NAMALWA (cell line): ENCODE measurements around the gene ARID1B.

ENCODE experiments used
- DNase-seq: peaks from one replicate; pipeline ENCODE4 v3.0.0-alpha.2; 2015; ENCODE audit warnings: low spot score

ARID1B gene

DNA sequence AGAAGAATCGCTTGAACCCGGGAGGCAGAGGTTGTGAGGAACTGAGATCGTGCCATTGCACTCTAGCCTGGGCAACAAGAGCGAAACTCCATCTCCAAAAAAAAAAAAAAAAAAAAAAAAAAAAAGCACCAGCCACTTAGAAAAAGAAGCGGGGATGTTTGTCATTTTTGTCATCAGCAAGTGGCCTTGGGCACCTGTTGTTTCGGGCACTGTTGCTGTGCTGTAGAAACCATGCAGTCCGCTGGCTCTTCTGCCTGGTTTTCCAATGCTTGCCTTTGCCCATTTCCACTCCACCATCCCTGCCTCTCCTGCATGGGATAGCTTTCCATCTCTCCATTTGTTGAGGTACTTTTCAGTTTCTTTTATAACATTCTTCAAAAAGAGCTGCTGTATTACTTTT lies 129.3 kb downstream of the ARID1B start:
- DNase-seq, result no peak

DNA sequence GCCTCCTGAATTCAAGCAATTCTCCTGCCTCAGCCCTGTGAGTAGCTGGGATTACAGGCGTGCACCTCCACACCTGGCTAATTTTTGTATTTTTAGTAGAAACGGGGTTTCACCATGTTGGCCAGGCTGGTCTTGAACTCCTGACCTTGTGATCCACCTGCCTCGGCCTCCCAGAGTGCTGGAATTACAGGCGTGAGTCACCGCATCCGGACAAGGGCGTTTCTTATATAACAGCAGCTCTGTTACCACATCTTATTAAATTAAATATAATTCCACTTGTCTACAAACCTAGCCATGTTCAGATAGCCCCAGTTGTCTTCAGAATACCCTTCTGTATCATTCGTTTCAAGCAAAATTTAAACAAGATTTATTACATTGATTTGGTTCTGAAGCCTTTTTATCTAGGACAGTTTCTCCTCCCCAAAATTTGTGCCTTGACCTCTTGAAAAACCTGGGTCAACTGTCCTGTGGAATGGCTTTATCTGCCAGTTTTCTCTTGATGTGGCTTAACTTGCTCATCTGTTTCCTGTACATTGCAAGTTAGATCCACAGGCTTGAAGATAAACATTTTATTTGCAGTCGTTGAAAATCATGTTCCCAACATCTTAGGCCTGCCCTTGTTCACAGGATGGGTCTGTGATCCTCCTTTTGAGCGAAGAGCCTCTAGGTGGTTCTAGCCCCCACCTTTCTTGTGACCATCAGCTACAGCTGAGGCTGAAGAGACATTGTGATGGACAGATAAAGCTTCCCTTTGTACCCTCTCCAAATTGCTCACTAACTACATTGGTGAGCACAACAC lies 132.2 kb downstream of the ARID1B start:
- no peak for DNase-seq

DNA sequence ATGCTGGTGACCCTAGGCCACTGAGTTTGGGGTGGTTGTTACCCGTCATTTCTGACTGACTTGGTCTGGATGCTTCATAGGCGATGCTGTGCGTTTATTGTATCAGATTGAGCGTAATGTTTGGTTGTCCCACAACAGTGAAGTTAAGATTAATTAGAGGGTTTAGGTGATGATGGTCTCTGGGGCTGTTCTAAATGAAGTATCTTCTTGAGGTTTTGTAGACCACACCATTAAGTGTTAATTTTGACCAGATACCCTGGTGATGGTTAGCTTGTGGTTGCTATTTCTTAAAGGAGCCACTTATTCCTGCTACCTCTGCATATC lies 132.8 kb downstream of the ARID1B start:
- DNase-seq, result no peak

DNA sequence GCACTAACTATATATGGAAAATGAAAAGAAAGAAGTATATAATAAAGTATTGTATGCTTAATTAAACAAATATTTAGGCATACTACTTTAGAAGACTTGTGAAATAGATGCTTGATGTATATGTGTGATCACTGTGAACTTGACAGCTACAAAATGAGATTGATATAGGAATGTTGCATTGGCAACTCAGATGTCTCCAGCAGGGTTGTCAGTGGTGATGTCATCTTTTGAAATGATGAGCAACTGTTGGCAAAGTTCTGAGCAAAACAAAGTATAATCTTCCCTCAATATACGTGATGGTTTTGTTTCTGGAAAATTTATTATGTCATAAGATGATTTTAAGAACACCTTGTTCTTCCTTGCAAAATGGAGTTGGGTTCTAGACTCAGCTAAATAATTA lies 133.8 kb downstream of the ARID1B start:
- DNase-seq, result no peak

DNA sequence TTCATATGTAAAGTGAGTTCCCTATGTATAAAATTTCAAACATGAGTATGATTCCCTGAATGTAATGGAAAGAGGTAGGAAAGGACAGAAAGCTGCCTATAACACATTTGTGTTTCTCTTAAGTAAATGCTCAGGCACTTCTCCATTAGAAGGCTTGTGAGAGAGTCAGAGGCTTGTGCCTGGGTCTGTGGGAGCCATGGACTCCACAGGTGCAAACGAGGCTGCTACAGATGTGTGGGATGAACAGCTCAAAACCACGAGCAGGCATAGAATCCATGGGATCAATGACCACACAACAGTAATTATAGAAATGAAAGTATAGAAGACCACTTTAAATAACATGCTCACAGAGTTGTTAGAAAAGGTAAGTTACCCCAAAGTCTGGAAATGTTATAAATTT lies 134.4 kb downstream of the ARID1B start:
- DNase-seq, result no peak

DNA sequence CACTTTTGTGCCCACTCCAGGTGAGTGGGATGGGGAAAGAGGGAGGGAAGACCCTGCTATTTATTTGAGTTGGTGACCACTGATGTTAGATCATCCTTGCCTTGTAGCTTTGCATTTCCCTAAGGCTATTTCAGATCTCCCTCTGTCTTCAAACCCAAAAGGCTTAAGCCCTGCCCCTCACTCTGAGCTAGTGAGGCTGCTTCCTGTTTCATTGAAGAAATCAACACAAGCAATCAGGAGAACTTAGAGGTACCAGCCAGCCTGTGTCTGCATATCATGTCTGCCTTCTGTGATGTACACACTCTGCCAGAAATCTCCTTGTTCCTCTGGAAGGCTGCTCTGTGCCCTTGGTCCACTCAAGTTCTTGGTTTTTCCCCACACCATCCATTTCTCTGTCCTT lies 135.3 kb downstream of the ARID1B start:
- DNase-seq, result peak; percentile 33

DNA sequence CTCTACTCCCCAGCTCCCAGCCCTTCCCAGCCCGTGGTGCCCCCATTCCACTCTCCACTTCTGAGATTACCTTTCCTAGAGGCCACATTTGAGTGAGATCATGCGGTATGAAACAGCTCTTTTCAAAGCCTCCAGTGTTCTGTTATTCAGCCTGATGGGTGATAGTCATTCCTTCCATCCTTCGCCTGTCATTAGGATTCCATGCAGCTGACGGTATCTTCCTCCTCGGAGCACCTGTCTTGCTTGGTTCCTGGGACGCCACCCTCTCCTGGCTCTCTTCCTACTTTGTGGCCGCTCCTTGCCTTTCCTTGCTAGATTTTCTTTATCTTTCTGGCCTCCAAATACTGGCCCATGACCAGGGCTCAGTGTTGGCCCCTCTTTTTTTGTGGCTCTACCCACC lies 137.0 kb downstream of the ARID1B start:
- no peak for DNase-seq

DNA sequence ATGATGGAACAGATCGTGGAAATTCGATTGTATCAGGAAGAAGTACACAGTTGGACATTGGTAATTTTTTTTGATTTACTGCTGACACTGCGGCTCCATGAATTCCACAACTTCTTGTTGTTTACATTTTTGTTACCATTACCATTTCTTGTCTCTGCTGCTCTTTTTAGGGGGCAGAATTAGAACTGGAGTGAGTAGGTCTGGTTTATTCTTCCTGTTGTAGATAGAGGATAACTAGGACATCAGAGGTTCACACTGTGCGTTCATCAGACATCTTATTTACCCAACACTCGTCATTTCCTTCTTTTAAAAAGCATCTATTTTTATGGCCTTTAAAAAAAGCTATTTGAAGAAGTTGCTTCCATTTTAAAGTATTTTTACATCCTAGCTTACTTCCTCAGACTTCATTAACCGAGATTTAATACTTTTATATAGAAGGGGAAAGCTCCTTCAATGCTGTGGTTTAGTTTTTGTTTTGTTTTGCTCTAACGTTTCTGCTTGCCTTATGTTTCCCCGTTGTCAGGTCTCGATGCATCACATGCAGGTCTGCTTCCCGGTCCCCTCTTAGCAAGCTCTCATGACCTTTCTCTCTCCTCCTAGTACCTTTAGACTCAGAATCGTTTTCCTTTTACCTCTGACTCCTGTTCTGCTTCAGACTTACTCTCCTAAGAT lies 139.1 kb downstream of the ARID1B start:
- DNase-seq, result no peak

DNA sequence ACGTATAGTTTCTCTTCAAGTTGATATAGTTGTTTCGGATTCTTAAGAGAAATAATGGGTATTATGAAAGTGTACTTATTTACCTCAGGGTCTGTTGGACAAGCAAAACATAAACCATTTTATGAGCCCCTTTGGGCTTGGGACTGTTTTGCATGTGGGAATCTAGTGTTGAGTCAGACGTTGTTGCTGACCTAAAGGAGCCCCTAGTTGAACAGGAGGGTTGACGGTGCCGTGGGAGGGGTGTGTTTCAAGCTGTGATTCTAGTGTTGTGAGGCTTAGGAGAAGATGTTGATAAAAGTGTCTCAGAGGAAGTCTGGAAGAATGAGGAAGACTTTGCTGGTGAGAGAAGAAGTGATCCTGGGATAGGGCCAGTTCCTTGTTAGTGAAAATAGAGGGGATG lies 140.0 kb downstream of the ARID1B start:
- no peak for DNase-seq

DNA sequence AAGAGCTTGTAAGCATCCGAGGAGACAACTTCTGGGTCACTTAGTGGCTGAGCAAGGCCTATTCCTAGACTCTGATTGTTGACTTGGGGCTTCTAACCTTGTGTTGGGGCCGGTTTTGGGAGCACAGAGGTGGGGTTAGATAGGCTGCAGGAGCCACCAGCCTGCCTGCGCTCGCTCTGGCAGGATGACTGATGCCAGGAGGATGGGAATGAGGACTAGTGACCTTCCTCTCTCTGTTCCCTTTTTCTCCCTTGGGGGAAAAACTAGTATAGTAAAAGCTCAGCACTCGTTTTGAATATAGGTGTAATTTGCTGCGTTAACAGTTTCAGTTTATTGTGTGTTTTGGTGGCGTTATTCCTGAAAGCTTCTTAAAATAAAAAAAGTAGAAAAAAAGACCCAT lies 141.5 kb downstream of the ARID1B start:
- no peak for DNase-seq

DNA sequence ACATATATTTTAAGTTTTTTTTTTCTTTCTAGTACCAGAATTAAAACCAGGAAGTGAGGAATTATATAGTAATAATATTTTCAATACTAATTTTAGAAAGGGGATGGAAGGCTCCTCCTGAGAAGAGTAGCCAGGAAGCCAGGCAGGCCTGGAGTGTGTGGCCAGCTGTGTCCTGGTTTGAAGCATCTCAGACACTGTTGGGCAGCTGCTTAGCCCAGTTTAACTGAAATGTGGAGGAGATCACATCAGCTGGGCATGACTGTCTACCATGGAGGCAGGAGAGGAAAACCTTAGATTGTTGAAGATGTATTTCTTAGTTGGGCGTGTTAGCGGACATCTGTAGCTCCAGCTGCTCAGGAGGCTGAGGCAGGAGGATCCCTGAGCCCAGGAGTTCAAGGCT lies 142.2 kb downstream of the ARID1B start:
- DNase-seq, result no peak

DNA sequence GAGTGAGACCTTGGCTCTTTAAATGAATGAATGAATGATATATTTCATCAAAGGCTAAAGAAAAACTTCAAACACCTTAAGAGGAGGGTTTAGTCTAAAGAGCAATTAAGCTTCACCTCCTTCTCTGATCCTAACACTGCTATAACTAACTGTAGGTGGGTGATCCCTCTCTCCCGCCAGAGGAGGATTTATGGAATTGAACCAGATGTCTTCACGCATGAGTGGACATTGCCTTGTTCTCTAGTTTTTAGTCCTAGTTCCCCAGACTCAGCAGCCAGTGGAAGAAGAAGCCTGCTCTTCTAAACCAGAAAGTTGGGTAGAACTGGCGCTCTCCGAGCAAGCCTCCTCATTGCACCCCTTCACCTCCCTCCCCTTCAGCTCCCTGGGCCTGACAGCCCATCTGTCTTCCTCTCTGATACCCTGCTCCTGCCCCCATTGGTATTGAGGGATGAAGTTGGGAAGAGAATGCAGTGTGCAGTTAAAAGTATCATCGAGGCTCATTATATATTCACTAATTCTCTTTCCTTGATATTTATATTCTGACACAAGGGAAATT lies 142.7 kb downstream of the ARID1B start:
- DNase-seq, result no peak

DNA sequence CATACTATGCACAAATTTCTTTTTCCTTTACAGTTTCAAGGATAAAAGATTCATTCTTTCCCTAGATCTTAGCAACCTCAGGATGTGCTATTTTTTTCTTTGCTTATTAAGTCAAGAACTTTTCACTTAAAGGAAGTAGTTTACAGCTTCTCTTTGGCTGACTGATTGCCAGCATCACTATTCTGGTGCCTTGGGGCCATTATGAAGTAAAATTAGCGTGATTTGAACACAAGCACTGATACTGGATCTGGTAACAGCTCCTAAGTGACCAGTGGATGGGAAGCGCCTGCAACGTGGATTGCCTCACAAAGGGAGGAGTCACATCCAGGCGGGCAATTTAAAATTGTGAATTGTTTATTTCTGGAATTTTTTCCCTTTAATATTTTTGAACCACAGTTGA lies 147.1 kb downstream of the ARID1B start:
- DNase-seq, result no peak

DNA sequence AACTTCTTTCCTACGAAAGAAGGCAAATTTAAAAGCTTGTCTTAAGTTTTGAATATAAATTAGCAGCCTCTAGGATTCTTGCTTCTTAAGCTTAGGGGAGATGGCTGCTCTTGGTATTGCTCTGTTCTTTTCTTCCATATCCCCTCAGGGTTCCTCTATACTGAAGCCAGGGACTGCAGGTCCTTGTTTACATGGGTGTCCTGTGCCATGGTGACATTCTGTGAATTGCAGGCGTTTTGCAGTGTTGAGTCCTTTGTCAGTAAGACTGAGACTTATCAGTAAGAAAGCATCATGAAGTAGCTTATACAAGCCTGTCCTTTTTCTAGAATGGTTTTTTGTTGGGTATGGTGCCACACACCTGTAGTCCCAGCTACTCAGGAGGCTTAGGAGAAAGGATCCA lies 147.8 kb downstream of the ARID1B start:
- DNase-seq, result no peak

DNA sequence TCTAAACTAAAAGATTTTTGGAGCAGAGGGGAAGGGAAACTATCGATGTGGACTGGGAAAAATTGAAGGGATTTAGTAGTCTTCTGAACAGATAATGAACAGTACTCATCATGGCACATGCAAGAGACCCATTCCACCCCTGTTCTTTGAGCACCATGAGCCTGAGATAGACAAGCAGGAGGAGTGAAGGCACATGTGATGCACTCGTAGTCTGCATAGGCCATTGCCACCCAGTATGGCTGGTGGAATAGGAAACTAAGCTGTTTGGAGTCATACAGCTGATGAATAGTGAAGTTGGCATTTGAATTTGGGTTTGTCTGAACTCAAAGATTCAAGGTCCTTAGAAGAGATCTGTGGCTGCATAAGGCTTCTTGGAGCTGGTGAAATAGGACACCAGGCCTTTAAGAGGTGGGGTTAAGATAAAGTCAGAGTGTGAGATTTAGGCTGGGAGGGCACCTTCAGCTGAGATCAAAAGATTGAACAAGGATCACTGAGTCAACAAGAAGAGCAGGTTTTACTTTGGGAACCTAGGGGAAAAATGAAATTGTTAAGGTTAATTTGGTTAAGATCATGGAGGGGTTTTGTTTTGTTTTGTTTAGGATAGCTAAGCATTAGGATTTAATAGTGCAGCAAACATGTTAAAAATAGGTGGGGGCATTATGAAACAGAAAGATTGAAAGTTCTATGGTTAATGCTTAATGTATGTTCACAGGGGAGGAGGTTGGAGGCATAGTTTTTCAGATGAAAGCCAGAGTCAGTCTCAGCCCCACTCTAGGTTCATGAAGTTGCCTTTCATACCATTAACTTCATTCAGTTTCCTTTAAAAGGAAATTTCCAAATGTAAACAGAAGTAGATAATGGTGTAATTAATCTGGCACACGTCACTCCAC lies 148.8 kb downstream of the ARID1B start:
- no peak for DNase-seq

DNA sequence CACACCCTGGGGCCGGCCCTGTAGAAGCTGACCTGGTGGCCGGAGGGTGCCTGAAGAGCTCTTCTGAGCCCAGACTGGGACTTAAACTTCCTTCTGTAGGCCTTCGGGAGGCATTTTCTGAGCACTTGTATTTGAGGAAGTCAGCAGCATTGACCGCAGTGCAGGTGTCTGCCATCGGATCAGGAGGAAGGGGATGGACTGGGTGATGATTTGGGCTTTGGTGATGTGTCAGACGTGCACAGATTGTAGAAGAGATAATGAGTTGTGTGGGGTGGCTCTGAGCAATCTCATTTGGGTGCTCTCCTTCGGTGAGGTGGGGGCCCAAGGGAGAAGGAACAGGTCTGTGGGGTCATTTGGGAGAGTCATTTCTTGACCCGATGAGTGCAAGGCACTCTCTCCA lies 150.9 kb downstream of the ARID1B start:
- DNase-seq, result no peak

DNA sequence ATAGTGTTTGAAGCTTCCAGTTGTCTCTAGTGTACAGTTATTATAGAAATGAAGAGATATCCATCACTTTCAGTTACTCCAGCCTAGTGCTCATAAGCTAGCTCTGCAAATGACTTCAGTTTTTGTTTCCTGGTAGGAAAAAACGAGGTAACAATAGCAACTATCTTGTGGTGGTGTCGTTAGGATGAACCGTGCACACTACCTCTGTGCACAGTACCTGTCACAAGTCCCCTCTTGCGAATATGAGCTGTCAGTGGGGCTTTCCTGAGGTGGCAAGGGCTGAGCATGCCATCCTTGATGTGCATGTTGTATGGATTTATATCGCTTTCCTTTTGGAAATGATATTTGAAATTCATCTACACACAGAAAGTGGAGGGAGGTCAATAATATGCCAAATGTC lies 151.8 kb downstream of the ARID1B start:
- DNase-seq, result no peak

DNA sequence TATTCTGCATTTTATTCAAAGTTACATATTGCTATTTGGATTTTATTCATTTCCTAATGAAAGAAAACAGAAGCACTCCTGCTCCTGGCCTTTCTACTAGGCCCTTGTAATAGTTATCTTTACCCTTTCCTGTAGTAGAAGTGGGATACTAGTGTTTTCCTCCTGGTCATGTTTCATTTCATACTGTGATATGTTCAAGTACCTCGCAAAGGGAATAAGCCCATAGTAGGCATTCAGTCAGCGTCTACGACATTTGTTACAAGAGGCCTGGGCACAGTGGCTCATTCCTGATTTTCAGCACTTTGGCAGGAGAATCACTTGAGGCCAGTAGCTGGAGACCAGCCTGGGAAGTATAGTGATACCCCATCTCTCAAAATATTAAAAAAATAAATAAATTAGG lies 154.1 kb downstream of the ARID1B start:
- no peak for DNase-seq

DNA sequence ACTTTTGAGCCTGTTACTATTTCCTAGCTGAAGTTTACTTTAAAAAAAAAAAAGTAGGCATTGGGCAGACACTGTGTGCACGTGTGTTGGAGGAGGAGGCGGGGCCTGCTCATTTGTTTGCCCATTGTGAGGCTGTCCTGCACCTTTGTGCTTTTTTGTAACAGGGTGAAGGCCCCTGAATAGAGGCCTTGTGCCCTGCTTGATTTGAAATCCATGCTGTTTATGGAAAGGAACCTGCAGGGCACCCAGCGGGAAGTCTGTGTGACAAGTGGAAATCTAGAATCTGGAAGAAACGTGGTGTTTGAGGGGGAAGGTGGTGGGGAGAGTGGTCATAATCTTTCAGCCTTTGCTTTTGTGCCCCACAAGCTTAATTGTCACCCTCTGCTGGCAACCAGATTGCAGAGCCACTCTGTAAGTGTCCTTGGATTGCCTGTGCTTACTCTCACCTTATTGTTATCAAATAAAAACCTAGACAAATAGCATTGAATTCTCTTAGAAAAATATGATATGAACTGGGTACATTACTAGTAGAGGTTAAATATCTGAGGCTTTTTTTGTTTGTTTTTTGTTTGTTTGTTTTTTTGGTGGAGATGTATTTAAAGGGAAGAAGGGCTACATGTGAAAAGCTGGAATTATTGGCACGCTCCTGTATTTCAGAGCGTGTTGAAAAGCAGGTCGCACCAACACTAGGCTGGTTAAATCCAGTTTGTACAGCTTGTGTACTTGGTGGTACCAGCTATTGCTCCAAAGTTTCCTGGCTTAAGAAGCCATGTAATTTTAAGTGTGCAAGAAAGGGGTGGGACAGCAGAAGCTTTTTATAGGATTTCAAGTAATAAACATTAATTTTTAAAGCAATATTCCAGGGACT lies 156.3 kb downstream of the ARID1B start:
- peak; percentile 49 for DNase-seq

DNA sequence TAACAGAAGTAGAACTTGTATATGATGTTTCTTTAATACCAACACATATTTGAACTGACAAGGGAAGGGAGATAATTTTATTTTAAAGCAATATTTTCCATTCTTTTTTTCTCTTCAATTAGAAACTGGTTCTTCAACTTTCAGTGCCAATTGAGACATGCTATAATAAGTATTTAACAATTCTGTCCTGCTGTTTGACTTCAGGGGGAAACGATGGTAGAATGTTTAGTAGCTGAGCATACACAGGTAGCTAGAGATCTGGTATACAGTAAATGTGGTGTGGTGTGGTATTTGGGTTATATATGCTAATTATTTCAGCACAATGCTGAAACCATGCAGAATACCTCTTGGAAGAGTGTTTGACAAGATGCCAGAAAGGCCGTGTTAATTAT lies 156.9 kb downstream of the ARID1B start:
- no peak for DNase-seq

DNA sequence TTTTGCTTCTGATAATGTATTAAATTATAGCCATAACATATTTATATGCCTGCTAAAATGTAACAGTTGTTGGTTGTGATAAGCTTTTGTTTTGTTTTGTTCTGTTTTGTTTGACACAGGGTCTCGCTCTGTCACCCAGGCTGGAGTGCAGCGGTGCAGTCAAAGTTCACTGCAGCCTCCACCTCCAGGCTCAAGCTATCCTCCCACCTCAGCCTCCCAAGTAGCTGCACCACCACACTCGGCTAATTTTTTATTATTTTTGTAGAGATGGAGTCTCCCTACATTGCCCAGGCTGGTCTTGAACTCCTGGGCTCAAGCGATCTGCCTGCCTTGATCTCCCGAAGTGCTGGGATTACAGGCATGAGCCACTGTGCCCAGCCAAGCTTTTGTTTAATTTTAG lies 157.8 kb downstream of the ARID1B start:
- DNase-seq, result no peak

DNA sequence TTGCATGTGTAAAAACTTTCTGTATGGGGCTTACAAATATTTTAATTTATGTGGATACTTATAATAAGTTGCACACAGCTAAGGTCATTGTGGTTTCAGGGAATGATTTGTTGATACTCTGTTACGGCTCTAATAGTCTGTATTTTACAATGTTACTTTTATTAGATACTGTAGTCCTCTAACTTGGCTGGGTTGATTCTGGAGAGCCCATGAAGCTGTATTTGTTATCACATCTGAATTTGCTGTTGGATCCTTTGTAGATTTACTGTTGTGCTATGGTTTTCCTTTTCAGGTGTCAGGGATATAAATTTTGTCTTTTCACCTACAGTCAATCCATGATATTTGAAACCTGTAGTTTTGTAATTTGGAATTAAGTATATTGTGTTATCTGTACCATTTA lies 161.0 kb downstream of the ARID1B start:
- no peak for DNase-seq
